GM23248 (cell line): ENCODE data around the gene FGF14. TPM values are rescaled to one million over a fixed set of nuclear protein-coding genes. Genes with fewer than 3 reads are reported as not detected.

Experiments used
- DNase-seq: peaks from one replicate; pipeline ENCODE4 v3.0.0-alpha.2; 2015
- H2AFZ ChIP-seq: fragments of 200-600 bp; sonication (generic); 2 replicates; pipeline ENCODE4 v1.6.1; 2016; ENCODE audit warnings: antibody characterized with exemption
- H3F3A ChIP-seq: fragments of 200-600 bp; sonication (generic); 2 replicates; pipeline ENCODE4 v1.6.1; 2016; ENCODE audit warnings: mild to moderate bottlenecking, antibody characterized with exemption, mixed run types; ENCODE audit not compliant: insufficient read depth
- H3K27ac ChIP-seq: fragments of 200-600 bp; sonication (generic); 2 replicates; pipeline ENCODE4 v1.5.1; 2016; ENCODE audit warnings: mild to moderate bottlenecking
- H3K27me3 ChIP-seq: fragments of 200-600 bp; sonication (generic); replicated peaks from 2 replicates; pipeline ENCODE4 v1.6.1; 2016; ENCODE audit warnings: mild to moderate bottlenecking; ENCODE audit not compliant: insufficient read depth
- H3K36me3 ChIP-seq: fragments of 200-600 bp; sonication (generic); 2 replicates; pipeline ENCODE4 v1.6.1; 2016; ENCODE audit warnings: low read depth, mild to moderate bottlenecking
- H3K4me1 ChIP-seq: fragments of 200-600 bp; sonication (generic); 2 replicates; pipeline ENCODE4 v1.6.1; 2016; ENCODE audit warnings: mild to moderate bottlenecking; ENCODE audit not compliant: insufficient read depth
- H3K4me2 ChIP-seq: fragments of 200-600 bp; sonication (generic); one replicate; pipeline ENCODE4 v1.6.1; 2016; ENCODE audit warnings: mild to moderate bottlenecking; ENCODE audit not compliant: unreplicated experiment
- H3K4me3 ChIP-seq: fragments of 200-600 bp; sonication (generic); 2 replicates; pipeline ENCODE4 v1.5.1; 2016; ENCODE audit warnings: mild to moderate bottlenecking
- H3K79me2 ChIP-seq: fragments of 200-600 bp; sonication (generic); 2 replicates; pipeline ENCODE4 v1.6.1; 2016; ENCODE audit warnings: mild to moderate bottlenecking; ENCODE audit not compliant: insufficient read depth
- H3K9ac ChIP-seq: fragments of 200-600 bp; sonication (generic); 2 replicates; pipeline ENCODE4 v1.6.1; 2016; ENCODE audit warnings: mild to moderate bottlenecking
- H3K9me2 ChIP-seq: fragments of 200-600 bp; sonication (generic); 2 replicates; pipeline ENCODE4 v1.6.1; 2016; ENCODE audit warnings: mixed run types, mild to moderate bottlenecking, moderate library complexity; ENCODE audit not compliant: insufficient read depth
- H3K9me3 ChIP-seq: fragments of 200-600 bp; sonication (generic); one replicate; pipeline ENCODE4 v1.6.1; 2017; ENCODE audit warnings: low read depth
- H4K20me1 ChIP-seq: fragments of 200-600 bp; sonication (generic); 2 replicates; pipeline ENCODE4 v1.6.0; 2016; ENCODE audit not compliant: insufficient read depth
- EZH2 ChIP-seq: fragments of 200-600 bp; sonication (generic); IDR thresholded peaks from 2 replicates; pipeline ENCODE4 v1.6.1; 2018; ENCODE audit warnings: antibody characterized with exemption, mild to moderate bottlenecking; ENCODE audit not compliant: insufficient read depth, poor library complexity, severe bottlenecking
- EZH2phosphoT487 ChIP-seq: fragments of 200-600 bp; sonication (generic); IDR thresholded peaks from 2 replicates; pipeline ENCODE4 v1.6.1; 2018; ENCODE audit warnings: antibody characterized with exemption, moderate library complexity, mild to moderate bottlenecking, low read depth; ENCODE audit not compliant: insufficient read depth
- WGBS, 2 experiments: methylation state at CpG; one replicate each; pipeline ENCODE4 v1.1.6; 2015 to 2017; ENCODE audit warnings: low lambda C conversion rate in 2 of 2, low coverage in 1 of 2; ENCODE audit errors: missing lambda C conversion rate in 2 of 2; 5-methylcytosine and 5-hydroxymethylcytosine counted together
- in situ Hi-C: fragments of 300-500 bp; cut with MboI; formaldehyde crosslinking; loops from 2 replicates; pipeline ENCODE4 v1.15.0; 2020
- polyA plus RNA-seq: library from polyadenylated mRNA; unstranded; fragments of >200 nt; fragmentation: Nextera tagmentation; extraction: Ambion mirVana; gene quantifications from 2 replicates; pipeline ENCODE4 v1.2.1, GENCODE V29; 2016
- total RNA-seq: library from RNA; depleted of rRNA; stranded (reverse); fragments of >200 nt; shearing (Covaris generic); gene quantifications from 2 replicates; pipeline ENCODE4 v1.2.3, GENCODE V29; 2014

FGF14 gene
- total and polyA plus RNA-seq, 2 experiments from 2014 or later: 1.9 TPM; not detected in 1

DNA sequence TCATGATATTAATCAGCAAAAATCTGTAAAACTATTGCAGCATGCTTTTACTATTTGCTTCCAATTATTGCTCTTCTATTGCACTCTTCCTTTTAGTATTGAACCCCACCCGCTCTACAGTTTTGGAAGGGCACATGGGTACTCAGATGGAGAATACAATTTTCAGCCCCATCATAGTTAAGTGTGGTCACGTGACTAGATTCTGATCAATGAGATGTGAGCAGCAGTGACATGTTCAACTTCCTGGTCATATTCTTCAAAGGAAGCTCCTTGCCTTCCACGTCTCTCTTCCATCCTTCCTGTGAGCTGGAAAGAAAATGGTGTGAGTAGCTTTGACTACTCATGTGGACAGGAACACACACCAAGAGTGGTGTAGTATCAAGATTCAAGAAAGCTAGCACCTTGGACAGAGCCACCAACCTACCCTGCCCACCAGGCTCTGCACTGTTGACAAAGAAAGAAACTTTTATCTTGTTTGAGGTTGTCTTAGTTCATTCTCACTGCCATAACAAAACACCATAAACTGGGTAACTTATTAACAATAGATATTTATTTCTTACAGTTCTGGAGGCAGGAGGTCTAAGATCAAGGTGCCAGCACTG lies 3.8 kb upstream of the FGF14 start:
- 38 to 43% methylated on average over 3 of the region's 3 CpGs for WGBS, 2 experiments
- peaks cover 1% of the 10 kb centered on the region; the same call in 1 of the 2 replicates for H3K4me1 ChIP-seq
- DNase-seq: peak; percentile 9
- H3K4me3 ChIP-seq: no peak overlapping the region
- H3K9ac ChIP-seq: no peak overlapping the region
- H3F3A ChIP-seq: peaks cover 7% of the 10 kb centered on the region; the same call in 1 of the 2 replicates
- no peaks in the 10 kb centered on the region for H3K9me3 ChIP-seq
- peaks cover 32% of the 10 kb centered on the region for H3K27me3 ChIP-seq
- no peaks in the 10 kb centered on the region for H3K9me2 ChIP-seq
- no peak overlapping the region for H2AFZ ChIP-seq
- no peak for TF ChIP-seq EZH2
- TF ChIP-seq EZH2phosphoT487: no peak
- H3K36me3 ChIP-seq: no peaks in the 10 kb centered on the region
- no peaks in the 10 kb centered on the region for H3K79me2 ChIP-seq
- in situ Hi-C loops: no loop called here
- H3K27ac ChIP-seq: no peak overlapping the region
- H4K20me1 ChIP-seq: no peaks in the 10 kb centered on the region
- H3K4me2 ChIP-seq: no peak overlapping the region

GRCh38 chr13:102402290-102402689 lies 442 bp upstream of the FGF14 start:
- Histone ChIP-seq H2AFZ (peak overlapping the region; percentile 50), H3K9me2 (no peaks in the 10 kb centered on the region), H3K36me3 (no peaks in the 10 kb centered on the region), H3K79me2 (no peaks in the 10 kb centered on the region), H3K27ac (no peak overlapping the region), H3K9ac (no peak overlapping the region), H3K9me3 (no peaks in the 10 kb centered on the region), H3F3A (peaks cover 7% of the 10 kb centered on the region; the same call in 1 of the 2 replicates), H3K27me3 (peaks cover 46% of the 10 kb centered on the region), H3K4me1 (peaks cover 4% of the 10 kb centered on the region; the same call in 1 of the 2 replicates), H3K4me2 (peak overlapping the region; percentile 36), H4K20me1 (no peaks in the 10 kb centered on the region), H3K4me3 (peak overlapping the region; percentile 54; the same call in 1 of the 2 replicates)
- in situ Hi-C loops: no loop called here
- WGBS, 2 experiments: 1 to 3% methylated on average over 14 of the region's 14 CpGs
- DNase-seq: peak; percentile 62
- TF ChIP-seq EZH2phosphoT487 (no peak), EZH2 (no peak)

DNA sequence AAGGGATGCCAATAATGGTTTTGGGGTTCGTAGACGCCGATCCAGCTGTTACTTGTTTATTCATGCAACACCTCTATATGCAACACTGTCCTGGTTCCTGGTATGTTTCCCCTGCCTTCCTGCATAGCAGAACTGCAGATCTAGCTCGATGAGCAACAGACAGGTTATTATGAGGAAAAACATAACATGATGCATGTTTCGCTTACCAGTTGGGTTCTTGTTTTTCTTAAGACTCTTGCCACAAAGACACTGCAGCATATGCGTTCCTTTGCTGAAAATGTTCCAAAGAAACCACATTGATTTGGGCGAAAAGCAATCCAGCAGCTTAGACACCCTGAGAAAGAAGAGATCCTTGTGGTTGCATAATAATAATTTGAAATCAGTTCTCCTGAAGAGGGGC lies 583 bp downstream of the FGF14 start:
- H3F3A ChIP-seq: peaks cover 7% of the 10 kb centered on the region; the same call in 1 of the 2 replicates
- WGBS, 2 experiments: 2% methylated on average over 7 of the region's 7 CpGs

GRCh38 chr13:102400675-102401145 lies 1.1 kb downstream of the FGF14 start:
- H3K4me1 ChIP-seq: peaks cover 4% of the 10 kb centered on the region; the same call in 1 of the 2 replicates
- H3K4me3 ChIP-seq: peak overlapping the region; percentile 54
- 1 to 3% methylated on average over 13 to 24 of the region's 24 CpGs for WGBS, 2 experiments
- H3K27ac ChIP-seq: no peak overlapping the region
- no peak overlapping the region for H3K9ac ChIP-seq
- in situ Hi-C loops: no loop called here
- H3K36me3 ChIP-seq: no peaks in the 10 kb centered on the region
- H2AFZ ChIP-seq: peak overlapping the region; percentile 79
- H3K27me3 ChIP-seq: peaks cover 46% of the 10 kb centered on the region
- DNase-seq: peak; percentile 53
- peak overlapping the region; percentile 75 for H3K4me2 ChIP-seq
- H3K9me2 ChIP-seq: no peaks in the 10 kb centered on the region
- TF ChIP-seq EZH2 (peak; percentile 74), EZH2phosphoT487 (no peak)
- no peaks in the 10 kb centered on the region for H4K20me1 ChIP-seq
- H3K9me3 ChIP-seq: no peaks in the 10 kb centered on the region
- peaks cover 7% of the 10 kb centered on the region; the same call in 1 of the 2 replicates for H3F3A ChIP-seq
- no peaks in the 10 kb centered on the region for H3K79me2 ChIP-seq

More for the DNA sequence above, 583 bp downstream of the FGF14 start:
- Histone ChIP-seq H3K4me3 (peak overlapping the region; percentile 54), H4K20me1 (no peaks in the 10 kb centered on the region), H3K27ac (no peak overlapping the region), H3K36me3 (no peaks in the 10 kb centered on the region), H3K9ac (no peak overlapping the region), H3K4me2 (peak overlapping the region; percentile 75), H2AFZ (0 out of 2 replicates have a peak overlapping the region, but pooled peaks have one; percentile 79), H3K4me1 (peaks cover 4% of the 10 kb centered on the region; the same call in 1 of the 2 replicates), H3K27me3 (peaks cover 46% of the 10 kb centered on the region), H3K79me2 (no peaks in the 10 kb centered on the region), H3K9me2 (no peaks in the 10 kb centered on the region), H3K9me3 (no peaks in the 10 kb centered on the region)
- DNase-seq: peak; percentile 31
- in situ Hi-C loops: no loop called here
- no peak for TF ChIP-seq EZH2
- no peak for TF ChIP-seq EZH2phosphoT487
